Spleen (tissue), 7 donors: ENCODE data around the gene TMEM147.

Source experiments
- POLR2A ChIP-seq, 3 donors: fragments of 450-650 bp; IDR thresholded peaks; one replicate each; pipeline ENCODE4 v1.5.1; 2017; ENCODE audit warnings: antibody characterized with exemption in 3 of 3, mild to moderate bottlenecking in 1 of 3
- POLR2AphosphoS5 ChIP-seq, 3 donors: sonication (generic); formaldehyde crosslinking; IDR thresholded peaks; one replicate each; pipeline ENCODE4 v1.5.1; 2017; ENCODE audit warnings: antibody characterized with exemption in 3 of 3
- TF ChIP-seq, protein P1 (sequence below), 11 experiments: fragments of 200-600 bp in 7 of 11; fragments of 450-650 bp in 4 of 11; sonication (generic) in 4 of 11; IDR thresholded peaks in 8 of 11; conservative IDR thresholded peaks in 3 of 11; 1 replicate in 7 of 11; 2 replicates in 4 of 11; pipeline versions ENCODE4 v1.4.0 to v1.8.0; 2016 to 2021; ENCODE audit warnings: antibody characterized with exemption in 11 of 11, inconsistent platforms in 4 of 11, mild to moderate bottlenecking in 1 of 11
- donor health status: DM: no; HTN: no; CAD: no; lungs with moderate emphysema.
- donor health status: DM: no; HTN: no; CAD: no.
- donor health status: DM: no; HTN: no; CAD: no.

GRCh38 chr19:35546532-35546931 is 1.1 kb downstream of the TMEM147 start:
- TF ChIP-seq, protein P1, sequence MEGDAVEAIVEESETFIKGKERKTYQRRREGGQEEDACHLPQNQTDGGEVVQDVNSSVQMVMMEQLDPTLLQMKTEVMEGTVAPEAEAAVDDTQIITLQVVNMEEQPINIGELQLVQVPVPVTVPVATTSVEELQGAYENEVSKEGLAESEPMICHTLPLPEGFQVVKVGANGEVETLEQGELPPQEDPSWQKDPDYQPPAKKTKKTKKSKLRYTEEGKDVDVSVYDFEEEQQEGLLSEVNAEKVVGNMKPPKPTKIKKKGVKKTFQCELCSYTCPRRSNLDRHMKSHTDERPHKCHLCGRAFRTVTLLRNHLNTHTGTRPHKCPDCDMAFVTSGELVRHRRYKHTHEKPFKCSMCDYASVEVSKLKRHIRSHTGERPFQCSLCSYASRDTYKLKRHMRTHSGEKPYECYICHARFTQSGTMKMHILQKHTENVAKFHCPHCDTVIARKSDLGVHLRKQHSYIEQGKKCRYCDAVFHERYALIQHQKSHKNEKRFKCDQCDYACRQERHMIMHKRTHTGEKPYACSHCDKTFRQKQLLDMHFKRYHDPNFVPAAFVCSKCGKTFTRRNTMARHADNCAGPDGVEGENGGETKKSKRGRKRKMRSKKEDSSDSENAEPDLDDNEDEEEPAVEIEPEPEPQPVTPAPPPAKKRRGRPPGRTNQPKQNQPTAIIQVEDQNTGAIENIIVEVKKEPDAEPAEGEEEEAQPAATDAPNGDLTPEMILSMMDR (IDR thresholded peaks at IDR 0.05 in 8 of 11, conservative IDR thresholded peaks at IDR 0.05 in 3 of 11): no peak
- TF ChIP-seq POLR2AphosphoS5 (IDR thresholded peaks at IDR 0.05): no peak
- TF ChIP-seq POLR2A (IDR thresholded peaks at IDR 0.05): no peak
